ENCODE data around the gene GPR137B.
"Not testable (repeated sequence)": the region's sequence is repeated elsewhere in the genome, so short reads cannot be mapped to it uniquely, and the experiment has no call there.

The GPR137B gene

DNA sequence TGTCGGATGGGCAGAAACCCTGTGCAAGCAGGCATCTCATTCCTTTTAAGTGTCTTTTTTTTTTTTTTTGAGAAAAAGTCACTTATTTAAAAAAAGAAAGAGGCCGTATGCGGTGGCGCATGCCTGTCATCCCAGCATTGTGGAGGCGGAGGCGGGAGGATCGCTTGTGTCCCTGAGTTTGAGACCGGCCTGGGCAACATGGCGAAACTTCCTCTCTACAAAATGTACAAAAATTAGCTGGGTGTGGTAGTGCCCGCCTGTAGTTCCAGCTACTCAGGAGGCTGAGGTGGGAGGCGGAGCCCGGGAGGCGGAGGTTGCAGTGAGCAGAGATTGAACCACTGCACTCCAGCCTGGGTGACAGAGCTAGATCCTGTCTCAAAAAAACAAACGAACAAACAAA, 1.7 kb downstream of the GPR137B start:
- DNase-seq (ENCODE audit: low spot score): no peak

GRCh38 chr1:236144446-236145150, 2.3 kb downstream of the GPR137B start:
- DNase-seq (ENCODE audit: low spot score): no peak

- no peak for DNase-seq (ENCODE audit: low spot score)
These were observed 4.7 kb downstream of the GPR137B start for GRCh38 chr1:236147068-236147467.

GRCh38 chr1:236147521-236148469, 5.5 kb downstream of the GPR137B start:
- DNase-seq (ENCODE audit: low spot score): no peak

GRCh38 chr1:236148470-236148845, 6.1 kb downstream of the GPR137B start:
- no peak for DNase-seq (ENCODE audit: low spot score)

DNA sequence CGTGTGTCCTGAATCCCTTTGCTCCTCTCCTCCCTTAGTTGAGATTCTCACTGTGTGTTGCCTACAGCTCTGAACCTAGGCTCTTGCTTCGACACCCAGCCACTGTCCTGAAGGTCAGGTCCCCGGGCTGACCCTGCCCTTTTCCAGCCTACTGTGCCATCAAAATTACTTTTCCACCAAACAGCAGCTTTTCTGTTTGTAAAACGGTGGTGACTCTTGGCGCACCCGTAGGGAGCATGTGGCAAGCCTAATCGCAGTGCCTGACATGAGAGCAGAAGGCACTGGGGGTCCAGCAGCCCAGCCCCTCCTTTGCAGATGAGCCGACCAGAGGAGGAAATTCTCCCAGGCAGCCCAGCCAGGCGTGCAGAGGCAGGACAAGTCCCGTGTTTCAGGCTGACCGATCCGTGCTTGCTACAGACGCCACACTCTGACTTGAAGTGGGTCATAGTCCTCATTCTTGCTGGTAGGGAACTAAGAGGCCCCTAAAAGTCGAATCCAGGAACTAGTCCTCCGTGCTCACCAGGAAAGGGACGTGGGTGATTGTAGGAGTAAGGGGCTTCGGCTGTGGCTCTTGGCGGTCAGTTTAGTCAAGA, 6.8 kb downstream of the GPR137B start:
- no peak for DNase-seq (ENCODE audit: low spot score)

- no peak for DNase-seq (ENCODE audit: low spot score)
These were observed 7.4 kb downstream of the GPR137B start for GRCh38 chr1:236149696-236150228.

DNA sequence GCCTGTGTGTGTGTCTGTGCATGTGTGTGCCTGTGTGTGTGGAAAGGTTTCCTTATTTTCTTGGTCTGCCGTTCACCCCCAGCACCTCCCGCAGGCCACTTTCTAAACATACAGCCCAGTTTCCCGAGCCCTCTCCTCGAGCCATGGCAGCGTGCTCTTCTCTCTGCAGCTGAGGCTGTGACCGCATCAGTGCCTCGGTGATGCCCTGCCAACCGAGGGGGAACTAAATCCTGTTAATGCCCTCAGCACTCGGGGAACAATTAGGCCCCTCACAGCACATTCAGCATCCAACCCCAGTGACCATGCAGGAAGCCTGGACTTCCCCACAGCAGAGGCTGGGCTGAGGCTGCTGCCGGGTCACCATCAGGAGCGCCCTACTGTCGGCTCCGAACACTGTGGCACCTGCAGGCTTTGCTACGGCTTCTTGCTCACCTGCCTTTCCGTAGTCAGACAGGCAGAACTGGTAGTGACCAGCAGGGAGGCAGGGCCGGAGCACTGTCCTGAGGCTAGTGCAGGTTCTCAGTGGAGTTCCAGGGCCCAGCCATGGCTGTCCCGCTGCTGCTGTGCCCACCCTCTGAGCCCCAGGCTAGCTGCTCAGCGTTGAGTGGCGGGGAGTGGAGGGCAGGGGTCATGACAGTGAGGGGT, 8.1 kb downstream of the GPR137B start:
- DNase-seq (ENCODE audit: low spot score): no peak

- DNase-seq (ENCODE audit: low spot score): no peak
These were observed 8.6 kb downstream of the GPR137B start for GRCh38 chr1:236150986-236151385.

DNA sequence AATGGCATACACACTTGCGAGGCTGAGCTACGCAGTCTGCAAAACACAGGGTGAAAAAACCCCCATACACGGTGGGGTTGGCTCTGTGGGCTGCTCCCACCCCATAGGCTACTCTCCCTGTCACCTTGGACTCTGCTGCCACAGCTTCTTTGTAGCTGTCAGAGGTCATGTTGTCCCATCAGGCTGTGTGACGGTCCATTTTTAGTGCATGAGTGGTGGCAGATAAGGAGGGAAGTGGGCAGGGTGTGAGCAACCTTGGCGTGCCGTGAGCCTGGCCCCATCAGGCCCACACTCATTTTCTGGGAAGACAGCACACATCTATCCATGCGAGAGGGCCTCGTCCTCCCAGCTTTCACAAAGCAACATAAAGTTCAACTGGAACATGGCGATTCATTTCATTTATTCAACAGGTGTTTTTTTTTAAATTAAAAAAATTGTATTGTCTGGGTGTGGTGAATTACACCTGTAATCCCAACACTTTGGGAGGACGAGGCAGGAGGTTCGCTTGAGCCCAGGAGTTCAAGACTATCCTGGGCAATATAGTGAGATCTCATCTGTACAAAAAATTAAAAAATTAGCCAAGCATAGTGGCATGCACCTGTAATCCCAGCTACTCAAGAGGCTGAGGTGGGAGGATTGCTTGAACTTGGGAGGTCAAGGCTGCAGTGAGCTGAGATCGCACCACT, 9.5 kb downstream of the GPR137B start:
- no peak for DNase-seq (ENCODE audit: low spot score)

DNA sequence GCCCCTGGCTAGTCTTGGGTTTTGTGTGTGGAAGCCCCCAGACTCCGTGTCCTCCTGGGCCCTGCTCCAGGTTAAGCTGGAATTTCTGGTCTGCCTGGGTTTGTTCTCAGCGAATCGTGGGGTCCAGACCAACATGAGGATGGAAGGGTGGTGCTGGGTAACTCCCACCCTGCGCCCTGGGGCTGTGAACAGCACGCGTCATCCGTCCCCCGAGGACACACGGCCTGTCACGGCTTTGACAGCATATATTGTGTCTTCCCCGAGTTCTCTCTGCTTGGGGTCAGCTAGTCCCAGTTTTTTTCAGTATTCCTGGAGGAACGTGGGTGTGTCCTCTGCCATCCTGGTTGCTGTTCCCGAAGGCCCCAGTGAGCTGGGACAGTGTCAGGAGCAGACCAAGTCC, 11.8 kb downstream of the GPR137B start:
- DNase-seq (ENCODE audit: low spot score): no peak

- DNase-seq (ENCODE audit: low spot score): no peak
These were observed 12.5 kb downstream of the GPR137B start for GRCh38 chr1:236154671-236155398.

GRCh38 chr1:236155399-236155767, 13.0 kb downstream of the GPR137B start:
- DNase-seq (ENCODE audit: low spot score): no peak

DNA sequence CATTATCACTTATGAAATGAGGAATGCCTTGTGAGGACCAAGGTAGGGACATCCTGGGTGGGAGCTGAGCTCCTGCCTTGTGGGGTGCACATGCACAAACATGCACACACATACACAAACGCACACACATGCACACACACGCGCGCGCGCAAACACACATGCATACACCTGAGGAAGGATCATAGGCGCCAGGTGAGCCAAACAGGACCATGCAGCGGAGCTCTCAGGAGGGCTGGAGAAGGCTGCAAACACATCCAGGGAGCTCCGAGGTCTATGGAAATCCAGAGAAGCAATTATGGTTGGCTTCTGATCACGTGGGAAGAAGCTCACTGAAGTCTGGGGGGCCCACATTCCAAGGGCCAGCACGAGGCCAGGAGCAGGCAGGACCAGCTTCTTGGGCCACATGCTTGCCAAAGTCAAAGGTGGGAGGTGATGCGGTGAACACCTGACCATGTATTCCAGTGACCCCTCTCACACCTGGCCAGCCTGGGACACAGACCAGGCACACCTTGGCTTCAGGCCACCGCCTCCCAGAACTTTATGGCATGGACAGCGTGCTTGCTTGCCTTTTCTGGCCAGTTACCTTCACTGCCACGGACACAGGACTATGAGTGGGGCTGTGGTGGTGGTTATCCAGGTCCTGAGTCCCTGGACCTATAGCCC, 13.6 kb downstream of the GPR137B start:
- no peak for DNase-seq (ENCODE audit: low spot score)

GRCh38 chr1:236156512-236157208, 14.3 kb downstream of the GPR137B start:
- peak; percentile 42 for DNase-seq (ENCODE audit: low spot score)

- not testable (repeated sequence) for DNase-seq (ENCODE audit: low spot score)
These were observed 15.7 kb downstream of the GPR137B start for GRCh38 chr1:236158072-236158471.

DNA sequence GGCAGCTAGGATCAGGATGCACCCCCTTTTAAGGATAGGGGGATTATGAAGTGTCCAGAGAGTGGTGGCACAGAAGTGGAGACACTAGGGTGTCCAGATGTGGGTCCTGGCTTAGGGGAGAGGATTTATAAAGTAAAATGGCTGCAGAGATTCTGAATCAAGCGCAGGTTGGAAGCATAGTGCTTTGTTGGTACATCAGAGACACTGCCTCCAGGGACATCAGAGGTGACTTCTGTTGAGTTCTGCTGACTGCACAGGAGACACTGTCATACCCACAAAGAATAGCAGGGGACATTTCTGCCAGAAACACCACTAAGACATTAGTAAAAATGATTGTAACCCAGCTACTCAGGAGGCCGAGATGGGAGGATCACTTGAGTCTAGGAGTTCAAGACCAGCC, 16.4 kb downstream of the GPR137B start:
- DNase-seq (ENCODE audit: low spot score): no peak

DNA sequence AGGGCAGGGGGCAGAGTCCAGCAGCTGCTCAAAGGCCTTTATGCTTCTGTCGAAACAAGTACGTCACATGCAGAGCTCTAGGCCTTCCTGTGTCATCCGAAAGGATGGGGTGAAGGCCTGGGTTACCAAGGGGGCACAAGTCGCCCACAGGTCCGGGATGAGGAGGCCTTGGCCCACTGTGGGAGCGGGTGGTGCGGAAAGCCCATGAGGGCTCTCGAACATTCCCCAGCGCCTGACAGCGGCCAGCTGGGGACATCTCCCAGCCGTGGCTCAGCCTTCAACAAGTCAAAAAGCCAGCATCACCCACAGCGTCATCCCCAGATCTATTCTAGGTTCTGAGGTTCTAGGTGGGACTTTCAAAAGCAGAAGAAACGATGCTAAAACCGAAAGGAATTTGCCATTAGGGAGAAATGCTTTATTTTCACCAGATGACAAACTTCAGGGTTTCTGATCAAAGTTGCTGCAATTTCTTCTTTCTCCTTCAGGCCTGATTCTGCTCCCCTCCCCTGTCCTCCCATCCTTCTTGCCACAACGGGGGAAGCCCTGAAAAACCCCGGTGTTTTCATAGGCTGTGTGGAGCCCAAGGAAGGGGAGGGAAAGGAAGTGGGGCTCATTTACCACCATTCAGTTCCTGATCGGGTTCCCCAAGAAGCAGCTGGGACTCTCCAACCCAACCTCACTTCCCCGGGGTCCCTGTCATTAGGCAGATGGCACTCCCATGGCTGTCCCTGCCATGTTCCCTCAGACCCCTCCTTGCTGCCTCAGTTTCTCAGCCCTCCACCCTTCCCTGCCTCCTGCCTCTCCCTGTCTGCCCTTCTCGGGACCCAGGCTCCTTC, 17.6 kb downstream of the GPR137B start:
- DNase-seq (ENCODE audit: low spot score): no peak
